ENCODE results near the gene SCRN1.

- TF ChIP-seq EZH2 (IDR thresholded peaks at IDR 0.05; ENCODE audit: low read length, unreplicated experiment) (no peak), CTCF (conservative IDR thresholded peaks at IDR 0.05; ENCODE audit: low read depth, low read length) (no peak), EZH2phosphoT487 (IDR thresholded peaks at IDR 0.05; ENCODE audit: borderline replicate concordance, low read length) (no peak)
Measured at GRCh38 chr7:29956487-29956836, 33.1 kb downstream of the SCRN1 start.
